ENCODE results near the gene ACTG1.

The ACTG1 gene

GRCh38 chr17:81513372-81513752 is 763 bp upstream of the ACTG1 start:
- TF ChIP-seq FOXA1 (IDR thresholded peaks at IDR 0.05) (no peak), BHLHE40 (IDR thresholded peaks at IDR 0.05; ENCODE audit: borderline replicate concordance) (no peak), CTBP1 (IDR thresholded peaks at IDR 0.05; ENCODE audit: borderline replicate concordance) (no peak), ELF4 (IDR thresholded peaks at IDR 0.05) (no peak), SP1 (IDR thresholded peaks at IDR 0.05) (no peak), HDGF (IDR thresholded peaks at IDR 0.05; ENCODE audit: borderline replicate concordance) (no peak), FOXK2 (IDR thresholded peaks at IDR 0.05) (no peak), TARDBP (IDR thresholded peaks at IDR 0.05) (no peak), L3MBTL2 (conservative IDR thresholded peaks at IDR 0.05) (no peak), FOXM1 (IDR thresholded peaks at IDR 0.05; ENCODE audit: borderline replicate concordance) (no peak), LEF1 (IDR thresholded peaks at IDR 0.05; ENCODE audit: borderline replicate concordance) (no peak), NFRKB (IDR thresholded peaks at IDR 0.05) (no peak), SUZ12 (IDR thresholded peaks at IDR 0.05) (no peak), ZNF384 (IDR thresholded peaks at IDR 0.05) (no peak)
- DNase-seq (ENCODE audit: extremely low spot score): peak; percentile 53
- ChIA-PET POLR2A (interaction anchor here (0.6 to 7.5 kb wide), 11 partner anchors 10 to 242 kb away, joined by 3 to 66 read pairs (median 4); partner anchors contain the start of gene FAAP100), CTCF (interaction anchor here (1.0 kb wide), 1 partner anchor 221 kb away, joined by 3 read pairs; no protein-coding TSS in a partner anchor)

DNA sequence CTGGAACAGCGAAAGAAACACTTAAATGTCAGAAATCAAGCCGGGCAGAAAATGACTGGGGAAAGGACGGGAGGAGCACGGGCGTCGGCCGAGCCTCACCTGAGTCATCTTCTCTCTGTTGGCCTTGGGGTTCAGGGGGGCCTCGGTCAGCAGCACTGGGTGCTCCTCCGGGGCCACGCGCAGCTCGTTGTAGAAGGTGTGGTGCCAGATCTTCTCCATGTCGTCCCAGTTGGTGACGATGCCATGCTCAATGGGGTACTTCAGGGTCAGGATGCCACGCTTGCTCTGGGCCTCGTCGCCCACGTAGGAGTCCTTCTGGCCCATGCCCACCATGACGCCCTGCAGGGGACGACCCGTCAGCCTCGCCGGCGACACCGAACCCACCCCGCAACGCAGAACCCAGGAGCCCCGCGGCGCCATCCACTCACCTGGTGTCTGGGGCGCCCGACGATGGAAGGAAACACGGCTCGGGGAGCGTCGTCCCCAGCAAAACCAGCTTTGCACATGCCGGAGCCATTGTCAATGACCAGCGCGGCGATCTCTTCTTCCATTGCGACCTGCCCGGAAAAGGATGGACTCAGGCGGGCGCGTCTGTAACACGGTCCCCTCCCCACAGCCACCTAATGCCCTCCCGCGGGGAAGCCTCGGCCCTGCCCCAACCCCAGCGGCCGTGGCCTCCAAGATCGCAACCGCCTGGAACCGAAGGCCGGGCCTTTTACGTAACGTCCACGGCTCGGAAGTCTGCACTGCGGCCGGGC is 616 bp downstream of the ACTG1 start:
- CTCF ChIA-PET: no interaction called here
- POLR2A ChIA-PET: interaction anchor here (1.1 to 7.5 kb wide), 10 partner anchors 10 to 241 kb away, joined by 3 to 66 read pairs (median 6); partner anchors contain the start of genes BAHCC1 and FAAP100
- TF ChIP-seq NFRKB (IDR thresholded peaks at IDR 0.05) (no peak), ELF4 (IDR thresholded peaks at IDR 0.05) (no peak), LEF1 (IDR thresholded peaks at IDR 0.05; ENCODE audit: borderline replicate concordance) (0 out of 2 replicates have a peak, but pooled peaks have one; percentile 26), SUZ12 (IDR thresholded peaks at IDR 0.05) (no peak), L3MBTL2 (conservative IDR thresholded peaks at IDR 0.05) (no peak; the same call in 1 of the 2 replicates), HDGF (IDR thresholded peaks at IDR 0.05; ENCODE audit: borderline replicate concordance) (no peak), FOXM1 (IDR thresholded peaks at IDR 0.05; ENCODE audit: borderline replicate concordance) (no peak)
- DNase-seq (ENCODE audit: extremely low spot score): no peak

DNA sequence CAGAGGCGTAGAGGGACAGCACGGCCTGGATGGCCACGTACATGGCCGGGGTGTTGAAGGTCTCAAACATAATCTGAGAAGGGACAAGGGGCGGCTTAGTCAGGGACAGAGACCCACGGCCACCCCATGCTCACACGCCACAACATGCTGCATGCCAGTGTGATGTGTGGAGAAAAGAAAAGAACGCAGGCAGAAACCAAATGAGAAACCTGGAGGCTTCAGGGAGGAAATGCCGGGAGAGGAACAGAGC is 1.1 kb downstream of the ACTG1 start:
- TF ChIP-seq LEF1 (IDR thresholded peaks at IDR 0.05; ENCODE audit: borderline replicate concordance) (no peak), TARDBP (IDR thresholded peaks at IDR 0.05) (no peak), FOXA1 (IDR thresholded peaks at IDR 0.05) (no peak), SUZ12 (IDR thresholded peaks at IDR 0.05) (no peak), ELF4 (IDR thresholded peaks at IDR 0.05) (no peak), L3MBTL2 (conservative IDR thresholded peaks at IDR 0.05) (no peak), FOXM1 (IDR thresholded peaks at IDR 0.05; ENCODE audit: borderline replicate concordance) (no peak), HDGF (IDR thresholded peaks at IDR 0.05; ENCODE audit: borderline replicate concordance) (no peak), CTBP1 (IDR thresholded peaks at IDR 0.05; ENCODE audit: borderline replicate concordance) (no peak), ZNF384 (IDR thresholded peaks at IDR 0.05) (no peak), BHLHE40 (IDR thresholded peaks at IDR 0.05; ENCODE audit: borderline replicate concordance) (no peak), FOXK2 (IDR thresholded peaks at IDR 0.05) (no peak), SP1 (IDR thresholded peaks at IDR 0.05) (no peak)
- TF ChIP-seq, protein P1, sequence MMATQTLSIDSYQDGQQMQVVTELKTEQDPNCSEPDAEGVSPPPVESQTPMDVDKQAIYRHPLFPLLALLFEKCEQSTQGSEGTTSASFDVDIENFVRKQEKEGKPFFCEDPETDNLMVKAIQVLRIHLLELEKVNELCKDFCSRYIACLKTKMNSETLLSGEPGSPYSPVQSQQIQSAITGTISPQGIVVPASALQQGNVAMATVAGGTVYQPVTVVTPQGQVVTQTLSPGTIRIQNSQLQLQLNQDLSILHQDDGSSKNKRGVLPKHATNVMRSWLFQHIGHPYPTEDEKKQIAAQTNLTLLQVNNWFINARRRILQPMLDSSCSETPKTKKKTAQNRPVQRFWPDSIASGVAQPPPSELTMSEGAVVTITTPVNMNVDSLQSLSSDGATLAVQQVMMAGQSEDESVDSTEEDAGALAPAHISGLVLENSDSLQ (IDR thresholded peaks at IDR 0.05): no peak
- CTCF ChIA-PET: interaction anchor here (1.0 kb wide), 1 partner anchor 115 kb away, joined by 3 read pairs; no protein-coding TSS in a partner anchor

GRCh38 chr17:81510785-81511553 is 1.6 kb downstream of the ACTG1 start:
- ChIA-PET POLR2A (interaction anchor here (0.8 to 7.5 kb wide), 10 partner anchors 11 to 272 kb away, joined by 3 to 66 read pairs (median 4); partner anchors contain the start of genes BAHCC1, FAAP100 and NDUFAF8), CTCF (interaction anchor here (1.0 to 1.2 kb wide), 2 partner anchors 26 to 114 kb away, joined by 3 to 6 read pairs; no protein-coding TSS in a partner anchor)
- no peak for DNase-seq (ENCODE audit: extremely low spot score)
- no peak for TF ChIP-seq FOXK2 (IDR thresholded peaks at IDR 0.05)
- TF ChIP-seq TARDBP (IDR thresholded peaks at IDR 0.05): no peak
- TF ChIP-seq ARNT (IDR thresholded peaks at IDR 0.05): no peak
- no peak for TF ChIP-seq NFRKB (IDR thresholded peaks at IDR 0.05)
- TF ChIP-seq LEF1 (IDR thresholded peaks at IDR 0.05; ENCODE audit: borderline replicate concordance): no peak
- no peak for TF ChIP-seq FOXA1 (IDR thresholded peaks at IDR 0.05)
- TF ChIP-seq SP1 (IDR thresholded peaks at IDR 0.05): no peak

More for the DNA sequence above, 1.1 kb downstream of the ACTG1 start:
- POLR2A ChIA-PET: interaction anchor here (1.0 to 7.5 kb wide), 7 partner anchors 12 to 219 kb away, joined by 3 to 66 read pairs (median 6); partner anchors contain the start of gene BAHCC1
- DNase-seq (ENCODE audit: extremely low spot score): no peak

DNA sequence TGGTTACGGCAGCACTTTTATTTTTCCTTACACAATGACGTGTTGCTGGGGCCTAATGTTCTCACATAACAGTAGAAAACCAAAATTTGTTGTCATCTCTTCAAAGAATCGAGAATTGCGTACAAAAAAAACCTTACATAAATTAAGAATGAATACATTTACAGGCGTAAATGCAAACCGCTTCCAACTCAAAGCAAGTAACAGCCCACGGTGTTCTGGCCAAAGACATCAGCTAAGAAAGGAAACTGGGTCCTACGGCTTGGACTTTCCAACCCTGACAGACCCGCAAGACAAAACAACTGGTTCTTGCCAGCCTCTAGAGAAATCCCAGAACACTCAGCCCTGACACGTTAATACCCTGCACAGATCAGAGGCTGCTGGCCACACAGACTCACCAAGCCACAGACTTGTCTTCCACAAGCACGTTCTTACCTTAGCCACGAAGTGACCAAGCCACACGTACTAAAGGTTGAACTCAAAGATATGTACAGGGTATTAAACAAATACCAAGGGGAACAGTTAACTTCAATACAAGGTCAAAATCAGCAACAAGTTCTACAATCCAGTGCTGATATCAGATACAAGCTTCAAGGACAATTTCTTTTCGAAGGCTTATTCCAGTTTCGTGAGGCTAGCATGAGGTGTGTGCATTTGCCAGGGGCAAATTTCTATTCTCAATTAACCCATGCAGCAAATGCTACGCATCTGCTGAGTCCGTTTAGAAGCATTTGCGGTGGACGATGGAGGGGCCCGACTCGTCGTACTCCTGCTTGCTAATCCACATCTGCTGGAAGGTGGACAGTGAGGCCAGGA is 2.4 kb downstream of the ACTG1 start:
- POLR2A ChIA-PET: interaction anchor here (0.8 to 3.2 kb wide), 10 partner anchors 10 to 271 kb away, joined by 3 to 18 read pairs (median 6); partner anchors contain the start of genes BAHCC1, FAAP100 and NDUFAF8
- CTCF ChIA-PET: interaction anchor here (1.0 to 1.2 kb wide), 2 partner anchors 25 to 113 kb away, joined by 3 to 6 read pairs; no protein-coding TSS in a partner anchor
- DNase-seq (ENCODE audit: extremely low spot score): no peak
- TF ChIP-seq ARNT (IDR thresholded peaks at IDR 0.05) (no peak), ZNF384 (IDR thresholded peaks at IDR 0.05) (no peak), SUZ12 (IDR thresholded peaks at IDR 0.05) (no peak)

Measured in HEK293T (cell line).